Subcutaneous abdominal adipose tissue (tissue), 5 donors: ENCODE data around the gene KREMEN1.

Experiments
- H3K27ac ChIP-seq: one replicate; pipeline ENCODE4 v1.7.0; 2013; ENCODE audit warnings: low read depth, mild to moderate bottlenecking, inconsistent platforms, low read length, moderate library complexity
- H3K27me3 ChIP-seq, 5 donors: one replicate each; pipeline ENCODE4 v1.7.0; 2013; ENCODE audit warnings: low read length in 5 of 5, inconsistent platforms in 1 of 5; ENCODE audit not compliant: control insufficient read depth in 5 of 5, insufficient read depth in 4 of 5
- H3K36me3 ChIP-seq, 5 donors: one replicate each; pipeline ENCODE4 v1.7.0; 2013; ENCODE audit warnings: low read length in 5 of 5; ENCODE audit not compliant: control insufficient read depth in 5 of 5, insufficient read depth in 5 of 5
- H3K4me1 ChIP-seq, 5 donors: one replicate each; pipeline ENCODE4 v1.7.0; 2013; ENCODE audit warnings: low read length in 5 of 5, mild to moderate bottlenecking in 3 of 5, moderate library complexity in 1 of 5; ENCODE audit not compliant: control insufficient read depth in 5 of 5, insufficient read depth in 5 of 5
- H3K4me3 ChIP-seq, 5 donors: one replicate each; pipeline ENCODE4 v1.7.0; 2013; ENCODE audit warnings: low read length in 5 of 5, low read depth in 1 of 5
- H3K9ac ChIP-seq, 5 donors: one replicate each; pipeline ENCODE4 v1.7.0; 2013; ENCODE audit warnings: low read length in 5 of 5, mild to moderate bottlenecking in 4 of 5, moderate library complexity in 3 of 5
- H3K9me3 ChIP-seq, 5 donors: one replicate each; pipeline ENCODE4 v1.7.0; 2013; ENCODE audit warnings: low read length in 5 of 5; ENCODE audit not compliant: control insufficient read depth in 5 of 5
- donor health status: healthy.
- donor health status: healthy.
- donor health status: healthy.
- donor health status: healthy.
- donor health status: healthy.

The KREMEN1 gene

GRCh38 chr22:29156507-29156906, 83.7 kb downstream of the KREMEN1 start:
- peaks cover 2 to 21% (median 7%) of the 10 kb centered on the region in 5 donors for H3K4me1 ChIP-seq
- peaks cover 0 to 4% (median 0%) of the 10 kb centered on the region in 5 donors for H3K27me3 ChIP-seq
- H3K27ac ChIP-seq: no peak overlapping the region
- no peak overlapping the region for H3K9ac ChIP-seq
- H3K9me3 ChIP-seq: no peaks in the 10 kb centered on the region
- H3K36me3 ChIP-seq: no peaks in the 10 kb centered on the region
- no peak overlapping the region for H3K4me3 ChIP-seq

DNA sequence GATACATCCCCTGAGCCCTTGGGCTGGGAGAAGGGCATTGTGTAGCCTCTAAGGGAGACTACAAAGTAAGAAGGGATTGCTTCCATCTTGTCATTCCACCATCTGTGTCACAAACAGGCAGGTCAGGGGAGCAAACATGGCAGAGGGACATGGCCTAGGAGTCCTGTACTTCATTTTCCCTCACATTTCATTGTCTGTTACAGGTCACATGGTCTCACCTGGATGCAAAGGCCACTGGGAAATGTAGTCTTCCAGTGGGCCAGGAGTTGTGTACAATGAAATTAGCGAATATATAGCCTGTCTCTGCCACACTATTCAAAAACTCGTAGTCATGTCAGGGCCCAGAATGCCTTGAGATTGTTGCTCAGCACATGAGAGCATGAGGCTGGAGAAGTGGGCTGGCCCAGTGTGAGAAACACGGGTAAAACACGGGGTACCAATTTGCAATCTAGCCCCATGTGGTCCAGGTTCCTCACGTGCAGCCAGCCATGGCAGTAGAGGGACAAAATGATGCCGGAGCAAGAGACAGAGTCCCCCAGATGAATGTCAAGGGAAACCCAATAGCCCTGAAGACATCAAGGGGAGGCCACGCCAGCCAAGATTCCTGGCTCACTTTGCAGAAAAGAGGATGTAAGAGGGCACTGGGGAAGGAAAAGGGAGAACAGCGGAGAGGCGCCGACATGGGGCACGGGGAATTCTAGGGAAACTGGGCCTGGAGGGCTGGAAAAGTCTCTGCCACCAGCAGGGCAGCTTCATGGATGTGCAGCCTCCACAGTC, 85.1 kb downstream of the KREMEN1 start:
- Histone ChIP-seq H3K4me3 (no peak overlapping the region), H3K27ac (no peak overlapping the region), H3K9me3 (no peaks in the 10 kb centered on the region), H3K4me1 (peaks cover 2 to 14% (median 6%) of the 10 kb centered on the region in 5 donors), H3K27me3 (peaks cover 0 to 4% (median 0%) of the 10 kb centered on the region in 5 donors), H3K9ac (no peak overlapping the region), H3K36me3 (no peaks in the 10 kb centered on the region)

GRCh38 chr22:29158546-29158945, 85.7 kb downstream of the KREMEN1 start:
- no peaks in the 10 kb centered on the region for H3K36me3 ChIP-seq
- H3K4me3 ChIP-seq: no peak overlapping the region
- no peak overlapping the region for H3K27ac ChIP-seq
- peaks cover 0 to 4% (median 0%) of the 10 kb centered on the region in 5 donors for H3K27me3 ChIP-seq
- no peaks in the 10 kb centered on the region for H3K9me3 ChIP-seq
- peaks cover 2 to 10% (median 6%) of the 10 kb centered on the region in 5 donors for H3K4me1 ChIP-seq
- H3K9ac ChIP-seq: no peak overlapping the region

GRCh38 chr22:29163808-29164207, 91.0 kb downstream of the KREMEN1 start:
- Histone ChIP-seq H3K27ac (no peak overlapping the region), H3K36me3 (no peaks in the 10 kb centered on the region), H3K4me3 (no peak overlapping the region), H3K9me3 (no peaks in the 10 kb centered on the region), H3K27me3 (no peaks in the 10 kb centered on the region), H3K9ac (no peak overlapping the region), H3K4me1 (no peaks in the 10 kb centered on the region)

- no peaks in the 10 kb centered on the region for H3K27me3 ChIP-seq
- no peaks in the 10 kb centered on the region for H3K9me3 ChIP-seq
- no peak overlapping the region for H3K27ac ChIP-seq
- H3K4me1 ChIP-seq: no peaks in the 10 kb centered on the region
- no peak overlapping the region for H3K9ac ChIP-seq
- H3K4me3 ChIP-seq: no peak overlapping the region
- no peaks in the 10 kb centered on the region for H3K36me3 ChIP-seq
These were observed 92.7 kb downstream of the KREMEN1 start for GRCh38 chr22:29165321-29166060.

DNA sequence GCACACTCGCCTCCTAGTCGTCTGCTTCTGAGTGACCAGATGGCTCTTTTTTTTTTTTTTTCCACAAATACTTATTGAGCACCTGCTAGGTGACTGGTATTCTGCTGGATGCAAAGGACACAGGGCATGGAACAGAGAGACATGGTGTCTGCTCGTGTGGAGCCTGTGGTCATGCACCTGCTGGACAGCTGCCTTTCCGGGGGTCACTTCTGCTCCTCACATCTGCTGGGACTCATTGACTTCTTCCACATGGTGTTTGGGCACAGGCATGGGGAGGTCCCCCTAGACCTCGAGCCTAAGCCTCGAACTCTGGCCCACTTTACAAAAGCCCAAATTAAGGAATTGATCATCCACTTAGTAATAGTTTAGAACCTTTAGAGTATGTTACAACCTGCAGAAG, 93.3 kb downstream of the KREMEN1 start:
- H3K9me3 ChIP-seq: no peaks in the 10 kb centered on the region
- no peaks in the 10 kb centered on the region for H3K4me1 ChIP-seq
- no peak overlapping the region for H3K27ac ChIP-seq
- no peak overlapping the region for H3K4me3 ChIP-seq
- H3K9ac ChIP-seq: no peak overlapping the region
- H3K27me3 ChIP-seq: no peaks in the 10 kb centered on the region
- H3K36me3 ChIP-seq: no peaks in the 10 kb centered on the region

DNA sequence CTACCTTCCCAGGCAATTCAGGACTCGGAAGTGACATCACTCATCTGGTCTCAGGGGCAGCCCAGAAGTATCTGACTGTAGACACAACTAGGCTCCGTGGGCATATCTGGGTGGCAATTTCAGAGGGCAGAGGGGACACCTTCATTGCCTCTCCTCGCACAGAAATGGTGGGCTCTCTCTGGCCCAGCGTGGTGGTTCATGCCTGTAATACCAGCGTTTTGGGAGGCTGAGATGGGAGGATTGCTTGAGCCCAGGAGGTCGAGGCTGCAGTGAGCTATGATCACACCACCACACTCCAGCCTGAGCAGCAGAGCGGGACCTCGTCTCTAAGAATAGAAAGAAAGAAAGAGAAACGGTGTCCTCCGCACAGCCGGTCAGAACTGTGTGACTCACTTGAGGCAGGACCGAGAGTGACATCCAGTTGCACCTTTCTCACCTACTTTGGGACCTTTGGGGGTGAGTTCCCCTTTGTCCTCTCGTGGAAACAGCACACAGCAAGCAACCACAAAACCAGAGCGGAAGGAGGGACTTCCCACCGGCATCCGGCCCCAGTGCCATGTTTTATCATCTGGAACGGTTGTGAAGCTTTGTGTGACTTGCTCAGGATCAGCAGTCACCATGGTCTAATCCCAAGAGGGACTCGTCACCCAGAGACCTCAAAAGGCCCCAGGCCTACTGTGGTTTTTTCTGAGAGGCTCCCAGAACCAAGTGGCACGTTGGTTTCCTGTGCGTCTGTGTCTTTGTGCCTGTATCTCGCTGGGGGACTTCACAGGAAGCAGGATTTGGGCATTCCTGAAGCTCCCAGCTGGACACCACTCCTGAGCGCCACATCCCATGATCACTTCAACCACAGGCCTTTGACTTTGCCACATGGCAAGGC, 94.4 kb downstream of the KREMEN1 start:
- no peak overlapping the region for H3K27ac ChIP-seq
- no peaks in the 10 kb centered on the region for H3K27me3 ChIP-seq
- no peaks in the 10 kb centered on the region for H3K36me3 ChIP-seq
- no peaks in the 10 kb centered on the region for H3K9me3 ChIP-seq
- H3K4me1 ChIP-seq: no peaks in the 10 kb centered on the region
- no peak overlapping the region for H3K9ac ChIP-seq
- H3K4me3 ChIP-seq: peak overlapping the region in 1 of 5 donors; percentile 1

DNA sequence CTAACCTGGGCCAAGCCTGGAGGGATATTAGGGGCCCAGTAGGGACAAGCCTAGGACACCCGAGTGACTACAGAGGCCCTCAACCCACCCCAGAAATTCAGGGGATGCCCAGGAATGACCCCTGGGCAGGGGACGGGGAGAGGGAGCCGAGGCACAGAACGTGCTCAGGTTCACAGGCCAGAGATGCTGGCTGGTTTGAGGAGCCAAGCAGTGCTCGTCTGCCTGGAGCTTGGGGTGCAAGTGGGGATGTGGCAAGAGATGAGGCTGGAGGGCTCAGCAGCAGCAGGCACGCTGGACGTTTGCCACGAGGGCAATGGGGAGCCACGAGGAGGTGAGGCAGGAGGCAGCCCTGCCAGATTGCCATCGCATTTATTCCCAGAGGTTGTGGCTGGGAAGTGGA, 98.9 kb downstream of the KREMEN1 start:
- Histone ChIP-seq H3K9ac (no peak overlapping the region), H3K27me3 (no peaks in the 10 kb centered on the region), H3K4me3 (no peak overlapping the region), H3K36me3 (no peaks in the 10 kb centered on the region), H3K9me3 (peaks cover 7 to 25% (median 15%) of the 10 kb centered on the region in 5 donors), H3K27ac (no peak overlapping the region), H3K4me1 (no peaks in the 10 kb centered on the region)

- no peak overlapping the region for H3K9ac ChIP-seq
- no peak overlapping the region for H3K27ac ChIP-seq
- no peaks in the 10 kb centered on the region for H3K27me3 ChIP-seq
- H3K36me3 ChIP-seq: no peaks in the 10 kb centered on the region
- H3K4me3 ChIP-seq: no peak overlapping the region
- H3K9me3 ChIP-seq: peaks cover 7 to 25% (median 15%) of the 10 kb centered on the region in 5 donors
- no peaks in the 10 kb centered on the region for H3K4me1 ChIP-seq
These were observed 99.4 kb downstream of the KREMEN1 start for GRCh38 chr22:29172216-29172615.
